Astrocyte of the hippocampus (primary cell): ENCODE data around the gene ICAM5.
"Not testable (repeated sequence)": the region's sequence is repeated elsewhere in the genome, so short reads cannot be mapped to it uniquely, and the experiment has no call there.

Experiments used
- DNase-seq: peaks from one replicate; pipeline ENCODE4 v3.0.0; 2011; ENCODE audit warnings: low read depth, low spot score

The ICAM5 gene

GRCh38 chr19:10270616-10271394 lies 18.9 kb upstream of the ICAM5 start, which contains the start of gene ICAM1:
ICAM1 (plus strand) TSS chr19:10271120; CDS start chr19:10271160, 40 bp downstream.
- peak; percentile 64 for DNase-seq

GRCh38 chr19:10271543-10272086 lies 18.1 kb upstream of the ICAM5 start:
- no peak for DNase-seq

- no peak for DNase-seq
Measured at GRCh38 chr19:10274589-10274988, 15.2 kb upstream of the ICAM5 start.

GRCh38 chr19:10277795-10278589 lies 11.8 kb upstream of the ICAM5 start:
- DNase-seq, result no peak

GRCh38 chr19:10278935-10279334 lies 10.8 kb upstream of the ICAM5 start:
- DNase-seq, result no peak

- DNase-seq, result no peak
Measured at GRCh38 chr19:10279737-10280442, 9.9 kb upstream of the ICAM5 start.

GRCh38 chr19:10282043-10282442 lies 7.7 kb upstream of the ICAM5 start:
- DNase-seq, result not testable (repeated sequence)

- no peak for DNase-seq
Measured at GRCh38 chr19:10283301-10284064, 6.3 kb upstream of the ICAM5 start.

- DNase-seq, result no peak
Measured at GRCh38 chr19:10284065-10284959, 5.4 kb upstream of the ICAM5 start.

- no peak for DNase-seq
Measured at GRCh38 chr19:10284960-10285278, 4.8 kb upstream of the ICAM5 start.

GRCh38 chr19:10285393-10285792 lies 4.4 kb upstream of the ICAM5 start:
- no peak for DNase-seq

- peak; percentile 69 for DNase-seq
Measured at GRCh38 chr19:10286803-10287737, 2.7 kb upstream of the ICAM5 start, which contains the start of gene ICAM4. ICAM4 (plus strand) TSS chr19:10286955; CDS start chr19:10287013, 58 bp downstream.

- DNase-seq, result peak; percentile 49
Measured at GRCh38 chr19:10288662-10289166, 1.0 kb upstream of the ICAM5 start.

- DNase-seq, result peak; percentile 34
Measured at GRCh38 chr19:10289167-10289835, 451 bp upstream of the ICAM5 start.

- DNase-seq, result no peak
Measured at GRCh38 chr19:10290357-10290875, 664 bp downstream of the ICAM5 start.

- DNase-seq, result peak; percentile 46
Measured at GRCh38 chr19:10290876-10291553, 1.3 kb downstream of the ICAM5 start.

- DNase-seq, result no peak
Measured at GRCh38 chr19:10291554-10292205, 1.9 kb downstream of the ICAM5 start.
